Measurements from ENCODE around the gene CAPRIN2. TPM values are rescaled to one million over a fixed set of nuclear protein-coding genes. Genes with fewer than 3 reads are reported as not detected.

CAPRIN2 gene
- total and polyA plus RNA-seq, 3 experiments from 2014 or later, result 8.8 to 11.5 (median 11.1) TPM

DNA sequence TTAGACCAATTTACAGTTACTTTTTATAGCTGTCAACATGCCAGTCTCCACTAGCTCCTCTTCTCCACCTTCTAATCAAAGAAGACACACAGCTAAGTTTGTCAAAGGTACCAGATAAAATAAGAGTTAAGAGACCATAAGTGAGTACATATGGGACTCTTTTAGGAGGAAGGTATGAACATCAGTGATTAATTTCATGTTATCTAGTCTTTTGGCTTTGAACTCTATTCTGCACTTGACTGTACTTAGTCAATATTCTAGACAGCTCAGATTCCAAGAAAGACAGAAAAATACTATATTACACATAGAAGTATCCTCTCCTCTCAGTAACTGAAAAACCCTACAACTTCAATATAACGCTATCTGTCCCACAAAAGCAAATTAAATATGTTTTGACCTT, 28.1 kb downstream of the CAPRIN2 start:
- Histone ChIP-seq H3K4me1 (ENCODE audit: insufficient read depth, low read length) (no peaks in the 10 kb centered on the region), H3K27me3 (ENCODE audit: insufficient read depth, low read length, poor library complexity, severe bottlenecking) (no peaks in the 10 kb centered on the region), H3K4me3 (ENCODE audit: low read length) (no peak overlapping the region), H3K9me3 (ENCODE audit: low read length) (no peaks in the 10 kb centered on the region), H3K36me3 (ENCODE audit: insufficient read depth, low read length) (no peaks in the 10 kb centered on the region), H3K27ac (ENCODE audit: low read depth, low read length) (no peak overlapping the region)
- Mint-ChIP-seq H3K36me3 (peaks cover 13 to 83% (median 38%) of the 10 kb centered on the region in 3 donors), H3K27ac (no peak overlapping the region), H3K27me3 (no peaks in the 10 kb centered on the region), H3K4me3 (no peak overlapping the region), H3K9me3 (no peaks in the 10 kb centered on the region), H3K4me1 (peaks cover 6 to 12% (median 7%) of the 10 kb centered on the region in 3 donors)
- no peak for DNase-seq
- CTCF ChIA-PET, result no interaction called here
- POLR2A ChIA-PET, result no interaction called here

DNA sequence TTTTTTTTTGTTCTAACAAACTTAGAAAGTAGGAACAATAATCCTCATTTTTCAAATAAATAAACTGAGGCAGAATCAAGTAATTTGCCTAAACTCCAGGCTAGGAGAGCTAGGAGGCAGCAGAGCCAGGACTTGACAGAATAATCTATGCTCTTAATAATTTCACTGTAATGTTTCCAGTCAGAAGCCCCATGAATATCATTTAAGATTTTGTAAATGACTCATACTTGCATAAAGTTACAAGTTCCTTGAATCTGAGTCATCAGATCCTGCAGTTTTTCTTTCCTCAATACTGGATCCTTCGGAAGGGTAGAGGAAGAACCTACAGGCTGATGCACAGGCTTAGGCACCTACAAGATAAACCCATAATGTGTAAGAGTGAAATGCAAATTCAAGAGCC, 29.0 kb downstream of the CAPRIN2 start:
- Histone ChIP-seq H3K4me1 (ENCODE audit: insufficient read depth, low read length) (no peaks in the 10 kb centered on the region), H3K27me3 (ENCODE audit: insufficient read depth, low read length, poor library complexity, severe bottlenecking) (no peaks in the 10 kb centered on the region), H3K27ac (ENCODE audit: low read depth, low read length) (no peak overlapping the region), H3K4me3 (ENCODE audit: low read length) (no peak overlapping the region), H3K36me3 (ENCODE audit: insufficient read depth, low read length) (peaks cover 5% of the 10 kb centered on the region), H3K9me3 (ENCODE audit: low read length) (no peaks in the 10 kb centered on the region)
- H3K36me3 Mint-ChIP-seq, result peaks cover 13 to 82% (median 37%) of the 10 kb centered on the region in 3 donors
- no peak for DNase-seq
- peaks cover 6 to 12% (median 7%) of the 10 kb centered on the region in 3 donors for H3K4me1 Mint-ChIP-seq
- POLR2A ChIA-PET, result no interaction called here
- H3K27ac Mint-ChIP-seq, result peak overlapping the region in 1 of 8 donors; percentile 71
- no peak overlapping the region for H3K4me3 Mint-ChIP-seq
- CTCF ChIA-PET, result interaction anchor here (1.6 kb wide), 1 partner anchor 23 kb away, joined by 3 read pairs; no protein-coding TSS in a partner anchor
- no peaks in the 10 kb centered on the region for H3K27me3 Mint-ChIP-seq
- H3K9me3 Mint-ChIP-seq, result no peaks in the 10 kb centered on the region

DNA sequence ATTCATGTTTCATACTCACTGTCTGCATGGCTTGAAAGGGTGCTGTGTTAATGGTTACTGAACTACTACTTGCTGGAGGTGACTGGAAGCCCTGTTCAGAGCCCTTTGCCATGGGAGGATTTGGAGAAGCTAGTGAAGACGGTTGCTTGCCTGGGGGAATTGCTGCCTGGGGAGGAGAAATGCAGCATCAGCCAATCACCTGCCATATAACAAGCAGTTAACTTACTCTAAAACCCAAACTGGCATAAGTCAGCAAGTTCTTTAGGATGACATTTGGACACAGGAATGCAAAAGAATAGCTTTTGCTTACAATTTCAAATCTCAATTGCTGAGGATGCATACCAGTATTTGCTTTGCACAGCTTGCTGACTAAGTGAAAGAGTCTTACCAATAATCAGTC, 35.7 kb downstream of the CAPRIN2 start:
- no peaks in the 10 kb centered on the region for H3K27me3 Mint-ChIP-seq
- no peak overlapping the region for H3K4me3 ChIP-seq (ENCODE audit: low read length)
- no peaks in the 10 kb centered on the region for H3K4me1 ChIP-seq (ENCODE audit: insufficient read depth, low read length)
- H3K9me3 Mint-ChIP-seq, result no peaks in the 10 kb centered on the region
- peaks cover 14% of the 10 kb centered on the region for H3K36me3 ChIP-seq (ENCODE audit: insufficient read depth, low read length)
- no peak for DNase-seq
- no peak overlapping the region for H3K27ac ChIP-seq (ENCODE audit: low read depth, low read length)
- no peak overlapping the region for H3K27ac Mint-ChIP-seq
- no peaks in the 10 kb centered on the region for H3K4me1 Mint-ChIP-seq
- no peaks in the 10 kb centered on the region for H3K27me3 ChIP-seq (ENCODE audit: insufficient read depth, low read length, poor library complexity, severe bottlenecking)
- ChIA-PET POLR2A (no interaction called here), CTCF (no interaction called here)
- no peak overlapping the region for H3K4me3 Mint-ChIP-seq
- H3K9me3 ChIP-seq (ENCODE audit: low read length), result no peaks in the 10 kb centered on the region
- peaks cover 6 to 81% (median 33%) of the 10 kb centered on the region in 3 donors for H3K36me3 Mint-ChIP-seq

DNA sequence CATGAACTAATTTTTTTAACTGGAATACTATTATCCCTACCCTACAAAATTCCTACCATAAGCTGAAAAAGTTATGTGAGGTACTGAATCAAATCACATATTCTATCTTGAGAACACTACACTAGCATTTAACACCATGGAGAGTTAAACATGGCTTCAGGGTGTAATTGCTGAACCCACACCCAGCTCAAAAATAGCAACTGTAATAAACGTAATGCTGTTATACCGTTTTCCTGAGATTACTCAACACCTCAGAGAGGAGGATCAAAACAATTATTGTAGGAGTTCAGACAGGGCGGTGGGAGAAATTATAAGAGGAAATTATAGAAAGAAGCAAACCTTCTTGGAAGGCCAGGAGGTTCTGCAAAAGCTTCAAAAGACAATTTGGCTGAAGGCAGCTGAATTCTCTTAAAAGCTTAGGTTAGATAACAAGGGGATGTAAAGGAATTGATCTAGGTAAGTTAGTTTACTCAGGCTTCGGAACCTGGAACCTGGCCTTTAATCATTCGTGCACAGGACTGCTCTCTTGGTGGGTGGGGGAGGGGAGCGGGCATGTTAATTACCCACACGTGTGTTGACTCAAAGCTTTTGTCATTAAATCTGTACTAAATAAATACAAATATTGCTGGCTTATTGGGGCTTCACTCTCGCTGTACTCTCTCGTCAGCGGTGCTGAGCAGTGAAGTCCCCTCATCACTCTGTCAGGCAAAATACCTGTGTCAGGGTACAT, 47.0 kb downstream of the CAPRIN2 start:
- ChIA-PET POLR2A (interaction anchor here (0.8 kb wide), 1 partner anchor 14 kb away, joined by 3 read pairs; no protein-coding TSS in a partner anchor), CTCF (interaction anchor here (1.2 kb wide), 1 partner anchor 49 kb away, joined by 3 read pairs; no protein-coding TSS in a partner anchor)
- no peaks in the 10 kb centered on the region for H3K27me3 ChIP-seq (ENCODE audit: insufficient read depth, low read length, poor library complexity, severe bottlenecking)
- no peaks in the 10 kb centered on the region for H3K9me3 ChIP-seq (ENCODE audit: low read length)
- no peaks in the 10 kb centered on the region for H3K4me1 ChIP-seq (ENCODE audit: insufficient read depth, low read length)
- Mint-ChIP-seq H3K27me3 (no peaks in the 10 kb centered on the region), H3K4me1 (no peaks in the 10 kb centered on the region), H3K27ac (no peak overlapping the region), H3K36me3 (peaks cover 0 to 36% (median 9%) of the 10 kb centered on the region in 3 donors), H3K9me3 (no peaks in the 10 kb centered on the region), H3K4me3 (no peak overlapping the region)
- H3K36me3 ChIP-seq (ENCODE audit: insufficient read depth, low read length), result no peaks in the 10 kb centered on the region
- H3K4me3 ChIP-seq (ENCODE audit: low read length), result no peak overlapping the region
- no peak for DNase-seq
- no peak overlapping the region for H3K27ac ChIP-seq (ENCODE audit: low read depth, low read length)

DNA sequence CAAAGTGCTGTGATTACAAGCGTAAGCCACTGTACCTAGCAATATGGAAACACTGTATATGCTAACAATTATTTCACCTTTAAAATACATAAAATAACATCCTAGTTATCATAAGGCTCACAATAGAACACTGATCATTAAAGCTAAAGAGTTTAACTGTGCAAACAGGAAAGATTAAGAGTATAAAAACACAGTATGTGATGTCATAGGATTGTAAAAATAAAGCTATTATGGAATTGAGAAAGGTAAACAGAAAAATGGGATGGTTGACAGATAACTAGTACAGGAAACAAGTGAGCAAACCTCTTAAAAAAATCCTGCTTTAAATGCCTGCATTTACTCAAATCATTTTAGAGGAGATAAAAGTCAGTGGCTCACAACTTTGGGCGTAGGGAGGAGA, 48.3 kb downstream of the CAPRIN2 start:
- Mint-ChIP-seq H3K36me3 (peaks cover 0 to 26% (median 6%) of the 10 kb centered on the region in 3 donors), H3K9me3 (no peaks in the 10 kb centered on the region), H3K27me3 (no peaks in the 10 kb centered on the region), H3K4me1 (no peaks in the 10 kb centered on the region), H3K4me3 (no peak overlapping the region), H3K27ac (no peak overlapping the region)
- no peaks in the 10 kb centered on the region for H3K9me3 ChIP-seq (ENCODE audit: low read length)
- DNase-seq, result no peak
- no peaks in the 10 kb centered on the region for H3K36me3 ChIP-seq (ENCODE audit: insufficient read depth, low read length)
- no peaks in the 10 kb centered on the region for H3K4me1 ChIP-seq (ENCODE audit: insufficient read depth, low read length)
- POLR2A ChIA-PET, result no interaction called here
- CTCF ChIA-PET, result no interaction called here
- H3K27me3 ChIP-seq (ENCODE audit: insufficient read depth, low read length, poor library complexity, severe bottlenecking), result no peaks in the 10 kb centered on the region
- H3K27ac ChIP-seq (ENCODE audit: low read depth, low read length), result no peak overlapping the region
- H3K4me3 ChIP-seq (ENCODE audit: low read length), result no peak overlapping the region

DNA sequence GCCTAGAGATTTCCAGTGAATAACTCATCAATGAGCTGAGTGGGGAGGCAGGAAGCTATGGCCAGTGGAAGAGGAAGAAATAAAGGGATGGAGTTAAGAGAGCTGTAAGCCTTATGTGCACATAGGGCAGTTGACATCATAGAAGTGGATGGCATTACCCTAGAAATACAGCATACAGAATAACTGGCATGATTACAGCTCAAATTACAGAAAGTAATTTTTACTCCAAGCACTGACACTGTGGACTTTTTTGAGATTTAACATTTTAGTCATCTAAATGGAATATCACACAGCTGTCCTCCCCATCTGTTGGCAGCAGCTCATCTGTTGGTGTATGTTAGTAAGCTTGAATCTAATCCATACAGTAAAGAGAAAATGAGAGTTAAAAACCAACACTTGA, 53.7 kb downstream of the CAPRIN2 start:
- H3K4me3 Mint-ChIP-seq, result no peak overlapping the region
- CTCF ChIA-PET, result no interaction called here
- H3K27ac Mint-ChIP-seq, result no peak overlapping the region
- Histone ChIP-seq H3K27me3 (ENCODE audit: insufficient read depth, low read length, poor library complexity, severe bottlenecking) (no peaks in the 10 kb centered on the region), H3K9me3 (ENCODE audit: low read length) (no peaks in the 10 kb centered on the region), H3K27ac (ENCODE audit: low read depth, low read length) (no peak overlapping the region), H3K4me1 (ENCODE audit: insufficient read depth, low read length) (peaks cover 6% of the 10 kb centered on the region), H3K36me3 (ENCODE audit: insufficient read depth, low read length) (no peaks in the 10 kb centered on the region), H3K4me3 (ENCODE audit: low read length) (no peak overlapping the region)
- DNase-seq, result no peak
- no peaks in the 10 kb centered on the region for H3K9me3 Mint-ChIP-seq
- peaks cover 0 to under 1% (median 0%) of the 10 kb centered on the region in 3 donors for H3K36me3 Mint-ChIP-seq
- peaks cover 5% of the 10 kb centered on the region in 3 donors for H3K4me1 Mint-ChIP-seq
- POLR2A ChIA-PET, result no interaction called here
- H3K27me3 Mint-ChIP-seq, result no peaks in the 10 kb centered on the region

DNA sequence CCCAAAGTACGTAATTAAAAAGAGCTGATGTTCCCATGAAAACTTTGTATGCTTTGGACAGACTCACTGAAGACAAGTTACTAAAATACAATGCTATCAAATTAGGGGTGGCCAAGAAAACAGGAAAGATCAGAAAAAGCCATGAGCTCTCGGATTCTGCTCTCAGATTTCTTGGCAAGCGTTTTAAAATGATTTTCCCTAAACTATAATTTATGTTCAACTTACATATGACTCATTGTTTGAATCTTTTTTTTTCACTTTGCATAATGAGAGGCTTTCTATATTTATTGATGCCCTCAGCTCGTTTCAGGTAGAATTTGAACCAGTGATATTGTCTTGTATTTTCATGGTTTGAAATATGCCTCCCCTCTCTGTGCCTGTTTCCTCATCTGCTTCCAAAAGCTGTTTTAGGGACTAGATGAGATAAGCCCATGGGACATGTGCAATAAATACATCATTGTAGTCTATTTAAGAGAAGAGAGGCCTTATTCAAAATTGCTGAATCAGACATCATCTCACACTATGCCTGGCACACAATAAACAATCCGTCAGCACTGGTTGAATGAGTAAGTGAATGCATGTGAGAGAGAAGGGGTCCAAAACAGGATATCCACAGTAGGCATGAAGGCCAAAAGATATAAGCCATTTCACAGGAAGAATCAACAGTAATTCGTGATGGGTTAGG, 54.4 kb downstream of the CAPRIN2 start:
- POLR2A ChIA-PET, result no interaction called here
- CTCF ChIA-PET, result no interaction called here
- H3K27ac Mint-ChIP-seq, result no peak overlapping the region
- peak overlapping the region in 1 of 7 donors; percentile 74 for H3K4me3 Mint-ChIP-seq
- no peaks in the 10 kb centered on the region for H3K9me3 ChIP-seq (ENCODE audit: low read length)
- H3K4me3 ChIP-seq (ENCODE audit: low read length), result no peak overlapping the region
- peaks cover 0 to 6% (median 0%) of the 10 kb centered on the region in 3 donors for H3K36me3 Mint-ChIP-seq
- peaks cover 7% of the 10 kb centered on the region for H3K4me1 ChIP-seq (ENCODE audit: insufficient read depth, low read length)
- no peak for DNase-seq
- no peaks in the 10 kb centered on the region for H3K9me3 Mint-ChIP-seq
- no peaks in the 10 kb centered on the region for H3K27me3 ChIP-seq (ENCODE audit: insufficient read depth, low read length, poor library complexity, severe bottlenecking)
- H3K27me3 Mint-ChIP-seq, result no peaks in the 10 kb centered on the region
- peaks cover 9% of the 10 kb centered on the region in 3 donors for H3K4me1 Mint-ChIP-seq
- no peak overlapping the region for H3K27ac ChIP-seq (ENCODE audit: low read depth, low read length)
- H3K36me3 ChIP-seq (ENCODE audit: insufficient read depth, low read length), result no peaks in the 10 kb centered on the region

DNA sequence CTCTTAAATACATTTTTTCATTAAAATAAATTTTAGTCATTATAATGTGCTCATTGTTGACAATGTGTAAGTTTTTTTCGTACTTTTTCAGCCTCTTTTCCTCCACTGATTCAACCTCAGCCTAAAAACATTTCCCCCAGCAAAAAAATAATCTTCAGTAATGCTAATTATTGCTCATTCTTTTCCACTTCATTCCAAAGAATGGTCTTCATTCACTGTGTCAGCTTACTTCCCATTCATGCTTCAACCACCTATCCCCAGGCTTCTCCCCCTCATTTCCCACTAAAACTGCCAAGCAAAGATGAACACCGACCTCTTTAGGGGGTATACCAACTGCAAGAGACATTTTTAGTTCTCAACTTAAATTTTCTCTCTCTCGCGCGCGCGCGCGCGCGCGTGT, 56.4 kb downstream of the CAPRIN2 start:
- H3K9me3 ChIP-seq (ENCODE audit: low read length), result no peaks in the 10 kb centered on the region
- no peak overlapping the region for H3K4me3 ChIP-seq (ENCODE audit: low read length)
- Mint-ChIP-seq H3K9me3 (no peaks in the 10 kb centered on the region), H3K4me3 (peak overlapping the region in 2 of 7 donors; percentile 70 to 79), H3K4me1 (peaks cover 27 to 28% (median 27%) of the 10 kb centered on the region in 3 donors), H3K27ac (peak overlapping the region in 1 of 8 donors; percentile 15), H3K27me3 (no peaks in the 10 kb centered on the region), H3K36me3 (peaks cover 0 to 11% (median 0%) of the 10 kb centered on the region in 3 donors)
- no peak overlapping the region for H3K27ac ChIP-seq (ENCODE audit: low read depth, low read length)
- no peak for DNase-seq
- H3K27me3 ChIP-seq (ENCODE audit: insufficient read depth, low read length, poor library complexity, severe bottlenecking), result no peaks in the 10 kb centered on the region
- no peaks in the 10 kb centered on the region for H3K36me3 ChIP-seq (ENCODE audit: insufficient read depth, low read length)
- peaks cover 21% of the 10 kb centered on the region for H3K4me1 ChIP-seq (ENCODE audit: insufficient read depth, low read length)
- ChIA-PET CTCF (no interaction called here), POLR2A (no interaction called here)

Measured in CD8-positive, alpha-beta memory T cell (primary cell).